Activated CD4-positive, alpha-beta T cell treated with anti-CD3 and anti-CD28 coated beads, Interleukin-2, amount 50 U/mL, for 16 hours (primary cell): ENCODE measurements around the gene MCCD1.

ENCODE experiments used
- DNase-seq: peaks from one replicate; pipeline ENCODE4 v3.0.0-alpha.2; 2020

Gene MCCD1

DNA sequence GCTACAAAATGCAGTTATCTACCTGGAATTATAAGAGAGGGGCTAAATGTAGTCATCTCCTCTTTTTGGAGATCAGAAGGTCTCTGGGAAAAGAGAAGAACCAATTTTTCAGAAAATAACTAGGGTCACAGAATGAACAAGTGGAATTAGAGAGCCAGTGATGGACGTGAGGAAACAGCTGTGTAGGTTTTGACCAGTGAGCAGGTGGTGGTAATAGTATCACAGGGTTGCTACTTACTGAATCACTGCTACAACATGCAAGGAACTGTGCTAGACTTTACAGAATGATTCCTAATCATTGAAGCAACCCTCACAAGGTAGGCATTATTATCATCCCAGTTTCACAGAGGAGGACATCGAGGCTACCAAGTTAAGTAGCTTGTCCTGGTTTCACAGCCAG is 15.9 kb downstream of the MCCD1 start:
- no peak for DNase-seq

- DNase-seq, result no peak
Observed at GRCh38 chr6:31545291-31545690, 16.5 kb downstream of the MCCD1 start.

DNA sequence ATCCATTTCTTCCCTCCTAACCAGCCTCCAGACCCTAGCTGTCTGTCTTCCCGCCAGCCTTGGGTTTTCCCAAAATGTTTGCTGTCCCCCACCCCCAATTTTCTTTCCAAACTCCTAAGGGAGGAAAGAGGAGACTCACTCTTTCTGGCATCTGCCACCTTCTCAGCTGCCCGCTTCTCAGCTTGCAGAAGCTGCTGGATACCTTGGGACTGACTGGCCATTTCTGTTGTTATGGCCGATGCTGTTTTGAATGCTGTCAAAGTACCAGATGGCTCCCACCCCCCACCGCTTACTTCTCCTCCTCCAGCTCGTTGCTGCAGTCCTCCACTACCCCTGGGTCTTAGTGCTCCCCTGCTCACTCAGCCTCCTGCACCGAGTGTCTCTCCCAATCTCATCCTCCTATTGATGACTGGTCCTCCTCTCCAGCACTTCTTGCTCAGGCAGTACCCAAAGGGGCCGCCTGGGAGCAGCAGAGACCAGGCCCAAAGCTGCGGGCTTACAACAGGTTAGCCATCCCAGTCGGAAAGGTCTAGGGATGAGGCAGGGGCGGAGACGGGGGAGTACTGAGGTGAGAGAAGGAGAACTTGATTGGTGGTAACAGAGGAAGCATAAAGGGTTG is 17.7 kb downstream of the MCCD1 start, which contains the start of gene ATP6V1G2:
TSS of gene ATP6V1G2 (minus strand) at position 270 of the 619 bp plus-strand sequence. CDS start at position 221, 49 bp downstream.
- DNase-seq, result peak; percentile 95

- peak; percentile 97 for DNase-seq
Observed at GRCh38 chr6:31546958-31547726, 18.4 kb downstream of the MCCD1 start, which contains the start of gene NFKBIL1. Gene NFKBIL1, plus strand, starts transcription at chr6:31547608. Its CDS starts 87 bp downstream, at chr6:31547695.

DNA sequence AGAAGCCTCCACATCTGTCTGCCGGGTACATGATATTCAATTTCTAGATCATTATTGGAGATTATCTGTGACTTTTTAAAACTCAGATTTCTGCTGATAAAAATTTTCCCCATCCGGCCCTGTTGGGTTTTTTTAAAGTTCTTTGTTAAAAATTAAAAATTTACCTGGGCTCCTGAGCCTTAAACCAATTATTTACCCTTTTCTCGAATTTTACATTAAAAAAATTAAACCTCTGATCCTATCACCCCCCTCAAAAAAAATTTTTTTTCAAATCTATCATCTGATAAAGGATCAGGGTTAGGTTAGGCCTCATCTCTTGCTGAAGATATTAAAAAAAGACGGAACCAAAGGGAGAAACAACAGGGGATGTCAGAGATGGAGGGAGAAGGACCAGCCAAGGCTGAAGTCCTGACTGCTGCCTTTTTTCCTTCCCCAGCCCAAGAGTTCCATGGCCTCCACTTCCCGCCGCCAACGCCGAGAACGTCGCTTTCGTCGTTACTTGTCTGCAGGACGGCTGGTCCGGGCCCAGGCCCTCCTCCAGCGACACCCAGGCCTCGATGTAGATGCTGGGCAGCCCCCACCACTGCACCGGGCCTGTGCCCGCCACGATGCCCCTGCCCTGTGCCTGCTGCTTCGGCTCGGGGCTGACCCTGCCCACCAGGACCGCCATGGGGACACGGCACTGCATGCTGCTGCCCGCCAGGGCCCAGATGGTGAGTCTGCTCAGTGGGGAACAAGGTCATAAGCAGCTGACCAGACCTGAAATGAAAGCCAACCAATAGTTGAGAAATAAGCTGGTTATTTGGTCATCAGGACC is 19.2 kb downstream of the MCCD1 start:
- no peak for DNase-seq

GRCh38 chr6:31548544-31548873 is 19.7 kb downstream of the MCCD1 start:
- no peak for DNase-seq

DNA sequence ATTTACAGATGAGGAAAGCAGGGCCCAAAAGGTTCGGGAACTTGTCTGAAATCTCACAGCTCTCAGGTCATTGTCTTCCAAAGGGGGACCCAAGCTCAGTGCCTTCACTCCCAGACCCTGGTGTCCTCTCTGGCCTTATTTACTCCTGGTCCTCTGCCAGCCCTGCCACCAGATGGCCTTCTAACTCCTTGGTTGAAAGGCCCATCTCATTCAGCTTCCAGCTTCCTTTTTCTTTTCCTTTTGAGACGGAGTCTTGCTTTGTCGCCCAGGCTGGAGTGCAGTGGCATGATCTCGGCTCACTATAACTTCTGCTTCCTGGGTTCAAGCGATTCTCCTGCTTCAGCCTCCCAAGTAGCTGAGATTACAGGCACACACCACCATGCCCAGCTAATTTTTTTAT is 22.6 kb downstream of the MCCD1 start:
- DNase-seq, result peak; percentile 77

- no peak for DNase-seq
Observed at GRCh38 chr6:31556307-31556706, 27.5 kb downstream of the MCCD1 start.

GRCh38 chr6:31557443-31558317 is 28.9 kb downstream of the MCCD1 start:
- no peak for DNase-seq

DNA sequence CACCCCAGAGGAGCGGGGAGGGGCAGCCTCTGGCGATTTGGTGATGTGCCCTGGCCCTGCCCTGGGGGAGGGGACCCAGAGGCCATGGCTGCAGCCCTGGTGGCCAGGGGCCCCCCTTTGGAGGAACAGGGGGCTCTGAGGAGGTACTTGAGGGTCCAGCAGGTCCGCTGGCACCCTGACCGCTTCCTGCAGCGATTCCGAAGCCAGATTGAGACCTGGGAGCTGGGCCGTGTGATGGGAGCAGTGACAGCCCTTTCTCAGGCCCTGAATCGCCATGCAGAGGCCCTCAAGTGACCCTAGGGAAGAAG is 29.5 kb downstream of the MCCD1 start:
- DNase-seq, result no peak

GRCh38 chr6:31558631-31559500 is 30.1 kb downstream of the MCCD1 start:
- DNase-seq, result peak; percentile 79

GRCh38 chr6:31559606-31559957 is 30.8 kb downstream of the MCCD1 start:
- no peak for DNase-seq

GRCh38 chr6:31559958-31560696 is 31.4 kb downstream of the MCCD1 start:
- peak; percentile 87 for DNase-seq

GRCh38 chr6:31560697-31561058 is 31.9 kb downstream of the MCCD1 start:
- DNase-seq, result no peak

DNA sequence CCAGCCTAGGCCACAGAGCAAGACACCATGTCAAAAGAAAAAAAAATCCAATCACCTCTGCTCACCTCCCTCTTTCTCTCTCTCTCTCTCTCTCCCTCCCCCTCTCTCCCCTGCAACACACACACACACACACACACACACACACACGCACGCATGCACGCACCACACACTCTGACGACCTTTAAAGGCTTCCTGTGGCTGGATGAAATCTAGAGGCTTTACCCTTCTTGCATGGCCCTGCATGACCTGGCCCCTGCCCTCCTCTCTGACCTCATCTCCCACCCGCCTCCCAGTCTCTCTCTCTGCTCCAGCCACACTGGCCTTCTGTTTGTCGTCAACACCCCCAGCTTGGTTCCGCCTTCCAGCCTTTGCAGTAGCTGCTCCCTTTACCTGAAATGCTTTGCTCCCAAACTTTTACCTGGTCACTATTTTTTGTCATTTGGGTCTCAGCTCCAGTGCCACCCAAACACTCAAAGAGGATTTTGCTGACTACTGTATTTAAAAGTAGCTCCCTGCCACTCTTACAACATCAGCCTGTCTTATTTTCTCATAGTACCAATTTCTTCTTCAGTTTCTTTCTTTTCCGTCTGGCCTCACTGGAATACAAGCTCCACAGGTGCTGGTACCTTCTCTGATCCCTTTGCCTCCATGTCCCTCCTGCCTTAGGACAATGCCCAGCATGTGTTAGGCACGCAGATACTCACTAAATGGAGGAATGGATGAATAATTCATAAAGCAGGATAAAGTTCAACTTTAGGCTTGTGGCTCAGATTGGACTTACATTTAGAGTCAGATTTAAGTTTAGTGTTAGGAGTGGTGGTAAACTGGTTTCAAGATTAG is 39.0 kb downstream of the MCCD1 start:
- peak; percentile 50 for DNase-seq

DNA sequence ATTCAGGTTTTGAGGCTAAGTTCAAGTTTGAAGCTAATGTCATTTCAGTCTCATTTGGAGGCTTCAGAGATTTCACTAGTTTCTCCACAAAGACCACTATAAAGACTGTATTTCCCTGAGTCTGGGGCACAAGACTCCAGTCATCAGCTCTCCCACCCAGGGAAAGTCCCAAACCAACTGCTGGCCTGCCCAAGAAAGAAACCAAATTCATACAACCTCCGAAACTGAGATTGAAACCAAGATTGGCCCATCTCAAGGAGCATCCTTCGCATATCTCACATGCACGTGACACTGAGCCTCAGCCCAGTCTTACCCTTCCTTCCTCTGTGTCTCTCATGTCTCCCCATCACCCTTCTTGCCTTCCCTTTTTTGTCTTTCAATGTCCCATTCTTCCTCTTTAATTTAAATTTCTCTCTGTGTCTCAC is 39.8 kb downstream of the MCCD1 start:
- peak; percentile 95 for DNase-seq

GRCh38 chr6:31569861-31570536 is 41.2 kb downstream of the MCCD1 start:
- DNase-seq, result no peak

- peak; percentile 87 for DNase-seq
Observed at GRCh38 chr6:31572041-31572911, 43.5 kb downstream of the MCCD1 start, which contains the start of gene LTA. Gene LTA, plus strand, starts transcription at chr6:31572289. Its CDS starts 454 bp downstream, at chr6:31572743.
